MM.1S (cell line): ENCODE data around the gene NXN.

Source experiments
- CTCF ChIP-seq: fragments of 300-600 bp; sonication (generic); IDR thresholded peaks from 2 replicates; pipeline ENCODE4 v1.5.1; 2016; ENCODE audit warnings: antibody characterized with exemption, low read length, mixed read lengths
- EZH2 ChIP-seq: fragments of 300-600 bp; sonication (generic); optimal IDR thresholded peaks from 2 replicates; pipeline ENCODE3; 2017; ENCODE audit warnings: low read depth, mild to moderate bottlenecking, antibody characterized with exemption, low read length, mixed read lengths

- TF ChIP-seq CTCF (no peak), EZH2 (no peak)
These were observed 184.3 kb downstream of the NXN start for GRCh38 chr17:795276-795675.
